Neural progenitor cell (in vitro differentiated cells): ENCODE data around the gene KRTAP9-9.

Experiments
- EZH2 ChIP-seq: fragments of 200-600 bp; sonication (generic); IDR thresholded peaks from 2 replicates; pipeline ENCODE4 v1.6.1; 2017; ENCODE audit warnings: antibody characterized with exemption, mild to moderate bottlenecking, moderate library complexity
- TF ChIP-seq, protein P1 (sequence below): fragments of 200-600 bp; sonication (generic); IDR thresholded peaks from 2 replicates; pipeline ENCODE4 v1.5.1; 2017; ENCODE audit warnings: antibody characterized with exemption, mild to moderate bottlenecking

DNA sequence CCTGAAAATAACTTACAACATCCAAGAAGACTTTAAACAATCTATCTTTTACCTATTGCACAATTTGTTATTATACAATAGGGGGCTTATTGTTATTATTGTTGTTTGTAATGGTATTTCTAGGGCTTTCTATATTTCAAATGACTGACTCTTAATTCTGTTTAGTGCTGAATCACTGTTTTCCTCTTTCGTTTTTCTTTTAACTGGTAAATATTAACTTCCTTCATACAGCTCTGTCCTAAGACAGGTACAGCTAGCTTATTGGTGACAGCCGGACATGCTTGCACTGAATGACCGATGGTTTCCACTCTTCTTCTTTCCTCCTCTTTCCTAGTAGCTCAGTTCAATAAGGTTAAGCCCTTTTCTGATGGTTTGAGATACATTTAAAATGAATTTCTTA is 31.9 kb downstream of the KRTAP9-9 start:
- no peak for TF ChIP-seq EZH2
- TF ChIP-seq, protein P1, sequence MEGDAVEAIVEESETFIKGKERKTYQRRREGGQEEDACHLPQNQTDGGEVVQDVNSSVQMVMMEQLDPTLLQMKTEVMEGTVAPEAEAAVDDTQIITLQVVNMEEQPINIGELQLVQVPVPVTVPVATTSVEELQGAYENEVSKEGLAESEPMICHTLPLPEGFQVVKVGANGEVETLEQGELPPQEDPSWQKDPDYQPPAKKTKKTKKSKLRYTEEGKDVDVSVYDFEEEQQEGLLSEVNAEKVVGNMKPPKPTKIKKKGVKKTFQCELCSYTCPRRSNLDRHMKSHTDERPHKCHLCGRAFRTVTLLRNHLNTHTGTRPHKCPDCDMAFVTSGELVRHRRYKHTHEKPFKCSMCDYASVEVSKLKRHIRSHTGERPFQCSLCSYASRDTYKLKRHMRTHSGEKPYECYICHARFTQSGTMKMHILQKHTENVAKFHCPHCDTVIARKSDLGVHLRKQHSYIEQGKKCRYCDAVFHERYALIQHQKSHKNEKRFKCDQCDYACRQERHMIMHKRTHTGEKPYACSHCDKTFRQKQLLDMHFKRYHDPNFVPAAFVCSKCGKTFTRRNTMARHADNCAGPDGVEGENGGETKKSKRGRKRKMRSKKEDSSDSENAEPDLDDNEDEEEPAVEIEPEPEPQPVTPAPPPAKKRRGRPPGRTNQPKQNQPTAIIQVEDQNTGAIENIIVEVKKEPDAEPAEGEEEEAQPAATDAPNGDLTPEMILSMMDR: no peak
